ENCODE results near the gene POLA1.

POLA1 gene

GRCh38 chrX:24886916-24887315, 193.2 kb downstream of the POLA1 start:
- DNase-seq: no peak

GRCh38 chrX:24890677-24891076, 197.0 kb downstream of the POLA1 start:
- no peak for DNase-seq

- no peak for DNase-seq
Observed at GRCh38 chrX:24899391-24899790, 205.7 kb downstream of the POLA1 start.

- no peak for DNase-seq
Observed at GRCh38 chrX:24900234-24900633, 206.5 kb downstream of the POLA1 start.

GRCh38 chrX:24902806-24903205, 209.1 kb downstream of the POLA1 start:
- no peak for DNase-seq

- DNase-seq: no peak
Observed at GRCh38 chrX:24918715-24919114, 225.0 kb downstream of the POLA1 start.

- no peak for DNase-seq
Observed at GRCh38 chrX:24920769-24921168, 227.1 kb downstream of the POLA1 start.

GRCh38 chrX:24925430-24925829, 231.7 kb downstream of the POLA1 start:
- DNase-seq: no peak

GRCh38 chrX:24927372-24927771, 233.7 kb downstream of the POLA1 start:
- DNase-seq: no peak

GRCh38 chrX:24928114-24928513, 234.4 kb downstream of the POLA1 start:
- DNase-seq: no peak

GRCh38 chrX:24934279-24934678, 240.6 kb downstream of the POLA1 start:
- DNase-seq: no peak

GRCh38 chrX:24945009-24945408, 251.3 kb downstream of the POLA1 start:
- no peak for DNase-seq

- DNase-seq: no peak
Observed at GRCh38 chrX:24946369-24946768, 252.7 kb downstream of the POLA1 start.

- DNase-seq: no peak
Observed at GRCh38 chrX:24954732-24955131, 261.0 kb downstream of the POLA1 start.

GRCh38 chrX:24955372-24955930, 261.7 kb downstream of the POLA1 start:
- no peak for DNase-seq

GRCh38 chrX:24956828-24957227, 263.1 kb downstream of the POLA1 start:
- no peak for DNase-seq

- DNase-seq: no peak
Observed at GRCh38 chrX:24961809-24962208, 268.1 kb downstream of the POLA1 start.

GRCh38 chrX:24963823-24964222, 270.1 kb downstream of the POLA1 start:
- no peak for DNase-seq

GRCh38 chrX:24965372-24965771, 271.7 kb downstream of the POLA1 start:
- no peak for DNase-seq

- DNase-seq: no peak
Observed at GRCh38 chrX:24969812-24970211, 276.1 kb downstream of the POLA1 start.

GRCh38 chrX:24979081-24979480, 285.4 kb downstream of the POLA1 start:
- no peak for DNase-seq

GRCh38 chrX:24981030-24981429, 287.3 kb downstream of the POLA1 start:
- no peak for DNase-seq

- DNase-seq: no peak
Observed at GRCh38 chrX:24982306-24982965, 288.7 kb downstream of the POLA1 start.

- DNase-seq: no peak
Observed at GRCh38 chrX:24983931-24984330, 290.2 kb downstream of the POLA1 start.

GRCh38 chrX:24985120-24985519, 291.4 kb downstream of the POLA1 start:
- DNase-seq: no peak
